HepG2 (cell line): ENCODE data around the gene CCND2. TPM values are rescaled to one million over a fixed set of nuclear protein-coding genes. Genes with fewer than 3 reads are reported as not detected.

ENCODE experiments used
- ATAC-seq: fragments of 200-7000 bp; cut with Tn5 transposase; 3 replicates; pipeline ENCODE4 v1.9.1; 2020; ENCODE audit warnings: mild to moderate bottlenecking, moderate library complexity
- BruUV-seq: library from RNA; stranded (reverse); fragments of 400-500 nt; replicated peaks from 2 replicates; lab custom pipeline; 2021; lab: Mats Ljungman, UMichigan
- CTCF ChIA-PET: fragments of 300-600 bp; formaldehyde crosslinking; extraction: SDS; loops from one replicate; lab custom pipeline; 2021; ENCODE audit warnings: low total read pairs, inconsistent platforms, low intra/inter-chr PET ratio; lab: Yijun Ruan, JAX
- POLR2A ChIA-PET: fragments of 350-600 bp; sonication (Branson Sonifier 250); formaldehyde crosslinking; loops from one replicate; lab custom pipeline; 2020; ENCODE audit warnings: antibody characterized with exemption, inconsistent platforms; lab: Yijun Ruan, JAX
- DNase-seq: peaks from one replicate; pipeline ENCODE4 v3.0.0-alpha.2; 2015; ENCODE audit warnings: low spot score
- FAIRE-seq: peaks from 3 replicates; lab custom pipeline; 2011; peaks lifted over from hg19 to GRCh38; lab: Jason Lieb, UNC
- H2AFZ ChIP-seq: one replicate; pipeline ENCODE4 v1.6.1; 2011; ENCODE audit warnings: low read length, inconsistent platforms
- H3K27ac ChIP-seq: fragments of 300-600 bp; 3 replicates; pipeline ENCODE4 v1.8.0; 2011; ENCODE audit warnings: mixed run types, mild to moderate bottlenecking, mixed read lengths, low read length, inconsistent platforms; ENCODE audit not compliant: insufficient read depth; ENCODE audit errors: extremely low read length
- H3K27me3 ChIP-seq, 2 experiments: fragments of 200-600 bp in 1 of 2; 2 replicates in 1 of 2; 3 replicates in 1 of 2; pipeline versions ENCODE4 v1.6.0 to v1.8.0; 2011; ENCODE audit warnings: low read length in 2 of 2, mild to moderate bottlenecking in 2 of 2, moderate library complexity in 2 of 2, inconsistent platforms in 1 of 2; ENCODE audit not compliant: insufficient read depth in 2 of 2, control insufficient read depth in 1 of 2
- H3K36me3 ChIP-seq, 2 experiments: fragments of 200-600 bp in 1 of 2; replicated peaks in 1 of 2; 2 replicates in 1 of 2; 3 replicates in 1 of 2; pipeline versions ENCODE4 v1.5.1 to v1.8.0; 2011; ENCODE audit warnings: low read length in 2 of 2, inconsistent platforms in 1 of 2; ENCODE audit not compliant: insufficient read depth in 2 of 2, control insufficient read depth in 1 of 2
- H3K4me1 ChIP-seq: 2 replicates; pipeline ENCODE4 v1.5.1; 2012; ENCODE audit warnings: low read length, inconsistent platforms; ENCODE audit not compliant: insufficient read depth
- H3K4me2 ChIP-seq: 2 replicates; pipeline ENCODE4 v1.6.0; 2011; ENCODE audit warnings: low read depth, low read length, inconsistent platforms
- H3K4me3 ChIP-seq, 3 experiments: fragments of 200-600 bp in 1 of 3; sonication (generic), shearing (Covaris generic) in 1 of 3; replicated peaks in 1 of 3; 2 replicates each; pipeline ENCODE4 v1.5.1; 2011 to 2016; ENCODE audit warnings: low read length in 3 of 3, inconsistent platforms in 2 of 3, low read depth in 2 of 3, mild to moderate bottlenecking in 2 of 3, control low read depth in 1 of 3, mixed read lengths in 1 of 3; ENCODE audit not compliant: insufficient read depth in 1 of 3
- H3K79me2 ChIP-seq: one replicate; pipeline ENCODE4 v1.6.1; 2011; ENCODE audit warnings: low read length, inconsistent platforms; ENCODE audit not compliant: insufficient read depth
- H3K9ac ChIP-seq: 2 replicates; pipeline ENCODE4 v1.6.0; 2011; ENCODE audit warnings: mild to moderate bottlenecking, low read depth, low read length, inconsistent platforms; ENCODE audit not compliant: insufficient read depth
- H3K9me3 ChIP-seq: 2 replicates; pipeline ENCODE4 v1.5.1; 2012; ENCODE audit warnings: mild to moderate bottlenecking, low read length
- H4K20me1 ChIP-seq: 2 replicates; pipeline ENCODE4 v1.6.0; 2011; ENCODE audit warnings: inconsistent platforms, mild to moderate bottlenecking, low read length, moderate library complexity; ENCODE audit not compliant: insufficient read depth
- AGO2 ChIP-seq: fragments of 200-400 bp; formaldehyde crosslinking; optimal IDR thresholded peaks from 2 replicates; pipeline ENCODE3; 2017; ENCODE audit warnings: mild to moderate bottlenecking, low read depth, low read length, moderate library complexity
- FOXK2 ChIP-seq: fragments of 450-650 bp; IDR thresholded peaks from 2 replicates; pipeline ENCODE4 v1.6.1; 2016
- LCORL ChIP-seq, 2 experiments: fragments of 450-650 bp in 1 of 2; sonication (generic) in 1 of 2; formaldehyde crosslinking in 1 of 2; IDR thresholded peaks; 2 replicates each; pipeline versions ENCODE4 v1.5.0 to v1.6.1; 2017 to 2020; ENCODE audit warnings: antibody characterized with exemption in 1 of 2, missing genetic modification reagents in 1 of 2
- PAX8 ChIP-seq: sonication (generic); formaldehyde crosslinking; IDR thresholded peaks from 2 replicates; pipeline ENCODE4 v1.8.0; 2022; ENCODE audit warnings: mild to moderate bottlenecking, missing genetic modification reagents, borderline replicate concordance
- TSC22D2 ChIP-seq: sonication (generic); formaldehyde crosslinking; IDR thresholded peaks from 2 replicates; pipeline ENCODE4 v1.5.1; 2020; ENCODE audit warnings: missing genetic modification reagents, mild to moderate bottlenecking, borderline replicate concordance
- ZNF317 ChIP-seq: sonication (generic); formaldehyde crosslinking; IDR thresholded peaks from 2 replicates; pipeline ENCODE4 v1.5.0; 2020; ENCODE audit warnings: mild to moderate bottlenecking, missing genetic modification reagents
- ZNF382 ChIP-seq: sonication (generic); formaldehyde crosslinking; IDR thresholded peaks from 2 replicates; pipeline ENCODE4 v1.5.0; 2020; ENCODE audit warnings: missing genetic modification reagents, mild to moderate bottlenecking, borderline replicate concordance
- ZNF432 ChIP-seq: sonication (generic); formaldehyde crosslinking; IDR thresholded peaks from 2 replicates; pipeline ENCODE4 v1.5.0; 2020; ENCODE audit warnings: missing genetic modification reagents, mild to moderate bottlenecking, borderline replicate concordance
- ZNF652 ChIP-seq: IDR thresholded peaks from 2 replicates; pipeline ENCODE4 v1.6.1; 2016; ENCODE audit warnings: low read depth, borderline replicate concordance
- WGBS: methylation state at CpG from one replicate; pipeline ENCODE4 v1.1.6; 2017; ENCODE audit warnings: low lambda C conversion rate; 5-methylcytosine and 5-hydroxymethylcytosine counted together
- in situ Hi-C: cut with HindIII; loops from 2 replicates; pipeline ENCODE4 v1.10.0; 2017; ENCODE audit warnings: low pct_unique_long_range_greater_than_20kb; ENCODE audit not compliant: extremely low pct_ligation_motif_present
- intact Hi-C: fragments of 100-400 bp; cut with micrococcal nuclease; formaldehyde crosslinking; loops from one replicate; pipeline ENCODE4 v1.10.0; 2022; ENCODE audit not compliant: unreplicated experiment
- polyA plus RNA-seq, 8 experiments: library from polyadenylated mRNA; depleted of rRNA in 3 of 8; stranded (reverse) in 7 of 8; unstranded in 1 of 8; fragments of >200 nt; fragmentation: Illumina TruSeq in 4 of 8; extraction: Trizol in 4 of 8; gene quantifications; 2 replicates each; pipeline versions ENCODE4 v1.2.1 to v1.2.3, GENCODE V29; 2011 to 2016; ENCODE audit warnings: low read depth in 4 of 8, missing spikeins in 1 of 8, mixed read lengths in 1 of 8; ENCODE audit not compliant: insufficient read depth in 1 of 8
- total RNA-seq, 5 experiments: library from RNA; depleted of rRNA; stranded (reverse); fragments of >200 nt; fragmentation: Illumina TruSeq; extraction: Trizol; gene quantifications; 2 replicates each; pipeline ENCODE4 v1.2.3, GENCODE V29; 2016; ENCODE audit warnings: low read depth in 1 of 5
- TF ChIP-seq, protein P1 (sequence below): sonication (generic); formaldehyde crosslinking; IDR thresholded peaks from 2 replicates; pipeline ENCODE4 v1.5.0; 2020; ENCODE audit warnings: mild to moderate bottlenecking, missing genetic modification reagents, moderate library complexity
- TF ChIP-seq, protein P2 (sequence below): sonication (generic); formaldehyde crosslinking; IDR thresholded peaks from 2 replicates; pipeline ENCODE4 v1.5.1; 2020; ENCODE audit warnings: missing genetic modification reagents, mild to moderate bottlenecking, borderline replicate concordance
- TF ChIP-seq, protein P3 (sequence below): sonication (generic); formaldehyde crosslinking; conservative IDR thresholded peaks from 2 replicates; pipeline ENCODE4 v1.4.0; 2020; ENCODE audit warnings: missing genetic modification reagents
- TF ChIP-seq, protein P4 (sequence below): sonication (generic); formaldehyde crosslinking; IDR thresholded peaks from 2 replicates; pipeline ENCODE4 v1.5.0; 2020; ENCODE audit warnings: missing genetic modification reagents

The CCND2 gene
- total and polyA plus RNA-seq, 2 of the 13 experiments (the other 11 are each of a cell fraction or from before 2014, with no cell fraction given), result 0.61 to 1.4 TPM

DNA sequence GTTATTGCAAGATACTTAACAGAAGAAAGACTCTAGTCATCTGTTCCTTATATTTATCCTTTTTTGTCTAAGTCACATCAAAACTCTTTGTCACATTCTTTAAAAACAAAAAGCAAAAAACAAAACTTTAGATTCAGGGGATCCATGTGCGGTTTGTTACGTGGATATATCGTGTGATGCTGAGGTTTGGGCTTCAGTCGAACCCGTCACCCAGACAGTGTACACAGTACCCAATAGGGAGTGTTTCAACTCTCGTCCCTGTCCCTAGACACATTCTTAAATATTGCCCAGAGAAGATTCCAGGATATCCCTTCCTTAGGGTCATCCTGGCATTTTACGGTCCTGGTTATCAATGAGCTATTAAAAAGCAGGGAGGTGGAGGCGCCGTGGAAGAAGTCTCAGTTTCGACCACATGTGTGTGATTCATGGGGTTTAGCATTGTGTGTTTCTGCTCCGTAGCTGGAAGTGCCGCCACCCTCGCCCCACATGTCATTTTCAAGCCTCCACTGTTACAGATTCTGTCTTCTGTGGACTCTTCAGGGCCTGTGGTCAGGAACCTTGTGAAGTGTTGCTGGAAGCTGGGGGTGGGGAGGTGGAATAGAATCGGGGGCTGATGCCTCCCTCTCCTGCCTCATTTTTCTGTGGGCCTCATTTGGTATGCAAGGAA, 19.9 kb downstream of the CCND2 start:
- H3K9me3 ChIP-seq, result no peaks in the 10 kb centered on the region
- no peaks in the 10 kb centered on the region for H3K36me3 ChIP-seq
- WGBS, result 40% methylated on average over 14 of the region's 14 CpGs
- TF ChIP-seq LCORL (IDR thresholded peaks at IDR 0.05) (no peak), LCORL (CRISPR knock-in tag; IDR thresholded peaks at IDR 0.05) (no peak), FOXK2 (no peak), ZNF382 (no peak), ZNF317 (CRISPR knock-in tag) (no peak), ZNF432 (CRISPR knock-in tag) (no peak), AGO2 (no peak), TSC22D2 (no peak), PAX8 (CRISPR knock-in tag) (no peak), ZNF652 (CRISPR knock-in tag) (no peak)
- TF ChIP-seq, protein P1, sequence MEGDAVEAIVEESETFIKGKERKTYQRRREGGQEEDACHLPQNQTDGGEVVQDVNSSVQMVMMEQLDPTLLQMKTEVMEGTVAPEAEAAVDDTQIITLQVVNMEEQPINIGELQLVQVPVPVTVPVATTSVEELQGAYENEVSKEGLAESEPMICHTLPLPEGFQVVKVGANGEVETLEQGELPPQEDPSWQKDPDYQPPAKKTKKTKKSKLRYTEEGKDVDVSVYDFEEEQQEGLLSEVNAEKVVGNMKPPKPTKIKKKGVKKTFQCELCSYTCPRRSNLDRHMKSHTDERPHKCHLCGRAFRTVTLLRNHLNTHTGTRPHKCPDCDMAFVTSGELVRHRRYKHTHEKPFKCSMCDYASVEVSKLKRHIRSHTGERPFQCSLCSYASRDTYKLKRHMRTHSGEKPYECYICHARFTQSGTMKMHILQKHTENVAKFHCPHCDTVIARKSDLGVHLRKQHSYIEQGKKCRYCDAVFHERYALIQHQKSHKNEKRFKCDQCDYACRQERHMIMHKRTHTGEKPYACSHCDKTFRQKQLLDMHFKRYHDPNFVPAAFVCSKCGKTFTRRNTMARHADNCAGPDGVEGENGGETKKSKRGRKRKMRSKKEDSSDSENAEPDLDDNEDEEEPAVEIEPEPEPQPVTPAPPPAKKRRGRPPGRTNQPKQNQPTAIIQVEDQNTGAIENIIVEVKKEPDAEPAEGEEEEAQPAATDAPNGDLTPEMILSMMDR (CRISPR knock-in tag), result no peak
- TF ChIP-seq, protein P2, sequence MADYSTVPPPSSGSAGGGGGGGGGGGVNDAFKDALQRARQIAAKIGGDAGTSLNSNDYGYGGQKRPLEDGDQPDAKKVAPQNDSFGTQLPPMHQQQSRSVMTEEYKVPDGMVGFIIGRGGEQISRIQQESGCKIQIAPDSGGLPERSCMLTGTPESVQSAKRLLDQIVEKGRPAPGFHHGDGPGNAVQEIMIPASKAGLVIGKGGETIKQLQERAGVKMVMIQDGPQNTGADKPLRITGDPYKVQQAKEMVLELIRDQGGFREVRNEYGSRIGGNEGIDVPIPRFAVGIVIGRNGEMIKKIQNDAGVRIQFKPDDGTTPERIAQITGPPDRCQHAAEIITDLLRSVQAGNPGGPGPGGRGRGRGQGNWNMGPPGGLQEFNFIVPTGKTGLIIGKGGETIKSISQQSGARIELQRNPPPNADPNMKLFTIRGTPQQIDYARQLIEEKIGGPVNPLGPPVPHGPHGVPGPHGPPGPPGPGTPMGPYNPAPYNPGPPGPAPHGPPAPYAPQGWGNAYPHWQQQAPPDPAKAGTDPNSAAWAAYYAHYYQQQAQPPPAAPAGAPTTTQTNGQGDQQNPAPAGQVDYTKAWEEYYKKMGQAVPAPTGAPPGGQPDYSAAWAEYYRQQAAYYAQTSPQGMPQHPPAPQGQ (CRISPR knock-in tag), result no peak
- TF ChIP-seq, protein P3, sequence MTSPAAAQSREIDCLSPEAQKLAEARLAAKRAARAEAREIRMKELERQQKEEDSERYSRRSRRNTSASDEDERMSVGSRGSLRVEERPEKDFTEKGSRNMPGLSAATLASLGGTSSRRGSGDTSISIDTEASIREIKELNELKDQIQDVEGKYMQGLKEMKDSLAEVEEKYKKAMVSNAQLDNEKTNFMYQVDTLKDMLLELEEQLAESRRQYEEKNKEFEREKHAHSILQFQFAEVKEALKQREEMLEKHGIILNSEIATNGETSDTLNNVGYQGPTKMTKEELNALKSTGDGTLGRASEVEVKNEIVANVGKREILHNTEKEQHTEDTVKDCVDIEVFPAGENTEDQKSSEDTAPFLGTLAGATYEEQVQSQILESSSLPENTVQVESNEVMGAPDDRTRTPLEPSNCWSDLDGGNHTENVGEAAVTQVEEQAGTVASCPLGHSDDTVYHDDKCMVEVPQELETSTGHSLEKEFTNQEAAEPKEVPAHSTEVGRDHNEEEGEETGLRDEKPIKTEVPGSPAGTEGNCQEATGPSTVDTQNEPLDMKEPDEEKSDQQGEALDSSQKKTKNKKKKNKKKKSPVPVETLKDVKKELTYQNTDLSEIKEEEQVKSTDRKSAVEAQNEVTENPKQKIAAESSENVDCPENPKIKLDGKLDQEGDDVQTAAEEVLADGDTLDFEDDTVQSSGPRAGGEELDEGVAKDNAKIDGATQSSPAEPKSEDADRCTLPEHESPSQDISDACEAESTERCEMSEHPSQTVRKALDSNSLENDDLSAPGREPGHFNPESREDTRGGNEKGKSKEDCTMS (CRISPR knock-in tag), result no peak
- TF ChIP-seq, protein P4, sequence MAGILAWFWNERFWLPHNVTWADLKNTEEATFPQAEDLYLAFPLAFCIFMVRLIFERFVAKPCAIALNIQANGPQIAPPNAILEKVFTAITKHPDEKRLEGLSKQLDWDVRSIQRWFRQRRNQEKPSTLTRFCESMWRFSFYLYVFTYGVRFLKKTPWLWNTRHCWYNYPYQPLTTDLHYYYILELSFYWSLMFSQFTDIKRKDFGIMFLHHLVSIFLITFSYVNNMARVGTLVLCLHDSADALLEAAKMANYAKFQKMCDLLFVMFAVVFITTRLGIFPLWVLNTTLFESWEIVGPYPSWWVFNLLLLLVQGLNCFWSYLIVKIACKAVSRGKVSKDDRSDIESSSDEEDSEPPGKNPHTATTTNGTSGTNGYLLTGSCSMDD (CRISPR knock-in tag), result no peak
- H4K20me1 ChIP-seq, result no peaks in the 10 kb centered on the region
- intact Hi-C loops (no loop called here), in situ Hi-C loops (no loop called here)
- no peak for FAIRE-seq
- no peak overlapping the region for H3K9ac ChIP-seq
- no TSS peak for BruUV-seq
- no peak overlapping the region for H3K4me3 ChIP-seq
- no peak overlapping the region for H3K27ac ChIP-seq
- no peak overlapping the region for H3K4me2 ChIP-seq
- H3K4me1 ChIP-seq, result no peaks in the 10 kb centered on the region
- ChIA-PET POLR2A (interaction anchor here (0.7 kb wide), 1 partner anchor 20 kb away, joined by 3 read pairs; no protein-coding TSS in a partner anchor), CTCF (no interaction called here)
- no peak for ATAC-seq
- H3K27me3 ChIP-seq, result peaks cover 0 to 67% of the 10 kb centered on the region in 2 experiments
- DNase-seq, result no peak
- H3K79me2 ChIP-seq, result no peaks in the 10 kb centered on the region
- no peak overlapping the region for H2AFZ ChIP-seq
